GM12873 (cell line): ENCODE data around the gene COL4A5.

ENCODE experiments used
- CTCF ChIP-seq: IDR thresholded peaks from 2 replicates; pipeline ENCODE4 v1.5.1; 2012; ENCODE audit warnings: low read depth, mild to moderate bottlenecking, moderate library complexity, low read length, control low read depth; ENCODE audit not compliant: insufficient read depth; ENCODE audit errors: missing control alignments

The COL4A5 gene

GRCh38 chrX:108415891-108416290, 23.7 kb upstream of the COL4A5 start:
- no peak for TF ChIP-seq CTCF

- TF ChIP-seq CTCF, result no peak
Observed at GRCh38 chrX:108417257-108417656, 22.4 kb upstream of the COL4A5 start.

GRCh38 chrX:108419401-108419800, 20.2 kb upstream of the COL4A5 start:
- TF ChIP-seq CTCF, result no peak

- no peak for TF ChIP-seq CTCF
Observed at GRCh38 chrX:108420481-108420880, 19.2 kb upstream of the COL4A5 start.

- no peak for TF ChIP-seq CTCF
Observed at GRCh38 chrX:108426262-108426661, 13.4 kb upstream of the COL4A5 start.

- no peak for TF ChIP-seq CTCF
Observed at GRCh38 chrX:108435261-108435660, 4.4 kb upstream of the COL4A5 start.

- TF ChIP-seq CTCF, result no peak
Observed at GRCh38 chrX:108437349-108438109, 2.1 kb upstream of the COL4A5 start.
